Transverse colon (tissue), 4 donors: Measurements from ENCODE around the gene PALLD. TPM values are rescaled to one million over a fixed set of nuclear protein-coding genes. Genes with fewer than 3 reads are reported as not detected.
A peak's percentile ranks its signal among the peaks of the same experiment; 100 is the strongest.

ENCODE experiments used
- DNase-seq: peaks from one replicate; pipeline ENCODE4 v3.0.0-alpha.2; 2019
- H3K27ac ChIP-seq, 4 donors: fragments of 200-600 bp; sonication (generic); 2 replicates each; pipeline ENCODE4 v1.5.1; 2016 to 2018; ENCODE audit warnings: inconsistent platforms in 4 of 4
- H3K27me3 ChIP-seq: fragments of 200-600 bp; sonication (generic); 2 replicates; pipeline ENCODE4 v1.5.1; 2017; ENCODE audit warnings: inconsistent platforms
- H3K36me3 ChIP-seq, 4 donors: fragments of 200-600 bp; sonication (generic); 2 replicates each; pipeline ENCODE4 v1.5.1; 2017 to 2019; ENCODE audit warnings: inconsistent platforms in 4 of 4
- H3K4me1 ChIP-seq, 4 donors: fragments of 200-600 bp; sonication (generic); 2 replicates each; pipeline ENCODE4 v1.5.1; 2017 to 2020; ENCODE audit warnings: inconsistent platforms in 4 of 4
- H3K4me3 ChIP-seq, 4 donors: fragments of 200-600 bp; sonication (generic); 1 replicate in 1 of 4; 2 replicates in 3 of 4; pipeline versions ENCODE4 v1.5.1 to v1.6.1; 2017 to 2019; ENCODE audit warnings: inconsistent platforms in 4 of 4
- H3K9me3 ChIP-seq, 2 donors: fragments of 200-600 bp; sonication (generic); 2 replicates each; pipeline ENCODE4 v1.5.1; 2017 to 2019; ENCODE audit warnings: inconsistent platforms in 2 of 2
- CTCF ChIP-seq, 5 experiments: fragments of 200-600 bp in 3 of 5; fragments of 450-650 bp in 2 of 5; sonication (generic) in 3 of 5; IDR thresholded peaks; 1 replicate in 2 of 5; 2 replicates in 3 of 5; pipeline ENCODE4 v1.5.1; 2016 to 2017; ENCODE audit warnings: antibody characterized with exemption in 5 of 5, inconsistent platforms in 3 of 5, mild to moderate bottlenecking in 2 of 5, moderate library complexity in 1 of 5
- EP300 ChIP-seq: sonication (generic); formaldehyde crosslinking; IDR thresholded peaks from one replicate; pipeline ENCODE4 v1.6.1; 2017; ENCODE audit warnings: antibody characterized with exemption, low read depth
- POLR2A ChIP-seq: fragments of 450-650 bp; IDR thresholded peaks from one replicate; pipeline ENCODE4 v1.6.1; 2016; ENCODE audit warnings: antibody characterized with exemption, mild to moderate bottlenecking, moderate library complexity
- POLR2AphosphoS5 ChIP-seq, 3 donors: sonication (generic); formaldehyde crosslinking; IDR thresholded peaks; one replicate each; pipeline ENCODE4 v1.6.1; 2016; ENCODE audit warnings: antibody characterized with exemption in 3 of 3
- WGBS, 2 donors: methylation state at CpG; one replicate each; pipeline ENCODE4 v1.1.5; 2018; ENCODE audit warnings: low coverage in 1 of 2; 5-methylcytosine and 5-hydroxymethylcytosine counted together
- in situ Hi-C, 4 donors: fragments of 200-750 bp; cut with MboI; loops; one replicate each; pipeline versions ENCODE4 v1.15.0 to v1.15.1; 2017; ENCODE audit warnings: low sequenced_read_pairs in 3 of 4, low pct_ligation_motif_present in 1 of 4, low pct_unique_long_range_greater_than_20kb in 1 of 4
- intact Hi-C: fragments of 100-400 bp; cut with DNase I; formaldehyde crosslinking; loops from one replicate; pipeline ENCODE4 v1.15.1; 2023; ENCODE audit warnings: low total_unique reads
- total RNA-seq, 4 donors: library from RNA; depleted of rRNA; stranded (reverse); fragments of >200 nt; gene quantifications; one replicate each; pipeline ENCODE4 v1.1.0, GENCODE V29; 2016

PALLD gene
- total RNA-seq, 4 donors from 2014 or later: 230 to 309 (median 278) TPM

GRCh38 chr4:168832763-168833575 lies 336.1 kb downstream of the PALLD start:
- in situ Hi-C loops: no loop called here
- peak; percentile 19 for DNase-seq
- TF ChIP-seq CTCF (IDR thresholded peaks at IDR 0.05) (no peak), POLR2AphosphoS5 (IDR thresholded peaks at IDR 0.05) (peak in 2 of 3 donors; percentile 12 to 17), EP300 (no peak), POLR2A (no peak)
- 30% methylated on average over 36 of the region's 59 CpGs; no CpG with 5 or more reads in 1 of the 2 donors for WGBS, 2 donors
- H3K27me3 ChIP-seq: peaks cover 4% of the 10 kb centered on the region
- no peaks in the 10 kb centered on the region for H3K36me3 ChIP-seq
- H3K4me1 ChIP-seq: peaks cover 0 to 16% (median 8%) of the 10 kb centered on the region in 4 donors
- intact Hi-C loops: loop anchor here (2.0 to 10.0 kb wide), 2 partner anchors 16 to 118 kb away; no protein-coding TSS in a partner anchor
- peak overlapping the region; percentile 90 to 93 (median 92) for H3K27ac ChIP-seq
- H3K9me3 ChIP-seq: no peaks in the 10 kb centered on the region
- peak overlapping the region; percentile 63 to 85 (median 75) for H3K4me3 ChIP-seq

- Histone ChIP-seq H3K27ac (peak overlapping the region; percentile 90 to 93 (median 92)), H3K4me3 (peak overlapping the region; percentile 63 to 85 (median 75)), H3K4me1 (peaks cover 0 to 20% (median 9%) of the 10 kb centered on the region in 4 donors), H3K9me3 (no peaks in the 10 kb centered on the region), H3K27me3 (peaks cover 4% of the 10 kb centered on the region), H3K36me3 (no peaks in the 10 kb centered on the region)
- 54 to 73% methylated on average over 2 of the region's 2 CpGs for WGBS, 2 donors
- intact Hi-C loops: loop anchor here (2.0 to 10.0 kb wide), 2 partner anchors 17 to 119 kb away; no protein-coding TSS in a partner anchor
- no peak for DNase-seq
- TF ChIP-seq EP300 (no peak), POLR2AphosphoS5 (IDR thresholded peaks at IDR 0.05) (no peak), POLR2A (no peak), CTCF (IDR thresholded peaks at IDR 0.05) (no peak)
- in situ Hi-C loops: no loop called here
Observed at GRCh38 chr4:168833881-168834280, 337.0 kb downstream of the PALLD start.

GRCh38 chr4:168835880-168836454 lies 339.1 kb downstream of the PALLD start:
- Histone ChIP-seq H3K4me3 (peak overlapping the region in 3 of 4 donors; percentile 3 to 85 (median 80)), H3K4me1 (peaks cover 0 to 31% (median 25%) of the 10 kb centered on the region in 4 donors), H3K36me3 (no peaks in the 10 kb centered on the region), H3K9me3 (no peaks in the 10 kb centered on the region), H3K27ac (peak overlapping the region; percentile 90 to 93 (median 92)), H3K27me3 (peaks cover 4% of the 10 kb centered on the region)
- TF ChIP-seq POLR2AphosphoS5 (IDR thresholded peaks at IDR 0.05): no peak
- no peak for TF ChIP-seq EP300
- TF ChIP-seq POLR2A: no peak
- TF ChIP-seq CTCF (IDR thresholded peaks at IDR 0.05): no peak
- 58 to 61% methylated on average over 9 of the region's 9 CpGs for WGBS, 2 donors
- in situ Hi-C loops (no loop called here), intact Hi-C loops (loop anchor here (5.0 to 10.0 kb wide), 2 partner anchors 41 to 121 kb away; no protein-coding TSS in a partner anchor)
- DNase-seq: no peak

GRCh38 chr4:168836490-168836889 lies 339.6 kb downstream of the PALLD start:
- peak overlapping the region in 1 of 4 donors; percentile 85 for H3K4me3 ChIP-seq

More at GRCh38 chr4:168836490-168836889, 339.6 kb downstream of the PALLD start:
- Histone ChIP-seq H3K27me3 (peaks cover 4% of the 10 kb centered on the region), H3K27ac (peak overlapping the region; percentile 90 to 93 (median 92)), H3K9me3 (no peaks in the 10 kb centered on the region), H3K36me3 (no peaks in the 10 kb centered on the region), H3K4me1 (peaks cover under 1 to 32% (median 29%) of the 10 kb centered on the region in 4 donors)
- intact Hi-C loops (loop anchor here (5.0 to 10.0 kb wide), 2 partner anchors 41 to 122 kb away; no protein-coding TSS in a partner anchor), in situ Hi-C loops (no loop called here)
- TF ChIP-seq CTCF (IDR thresholded peaks at IDR 0.05): no peak
- DNase-seq: no peak
- WGBS, 2 donors: 80 to 86% methylated on average over 2 to 9 of the region's 9 CpGs
